Gastrocnemius medialis (tissue), 4 donors: ENCODE data around the gene OSTF1. TPM values are rescaled to one million over a fixed set of nuclear protein-coding genes. Genes with fewer than 3 reads are reported as not detected.

Experiments
- ATAC-seq, 2 donors: fragments of 150-250 bp; one replicate each; pipeline ENCODE4 v1.9.1; 2016
- DNase-seq, 2 donors: peaks; one replicate each; pipeline ENCODE4 v3.0.0-alpha.2; 2019
- H3K27ac ChIP-seq, 4 donors: fragments of 200-600 bp; sonication (generic); 1 replicate in 1 of 4; 2 replicates in 3 of 4; pipeline ENCODE4 v1.5.1; 2016 to 2018; ENCODE audit warnings: mild to moderate bottlenecking in 2 of 4, moderate library complexity in 1 of 4
- H3K27me3 ChIP-seq, 3 donors: fragments of 200-600 bp; sonication (generic) in 2 of 3; 1 replicate in 1 of 3; 2 replicates in 2 of 3; pipeline versions ENCODE4 v1.5.1 to v1.6.0; 2016 to 2019; ENCODE audit warnings: mild to moderate bottlenecking in 1 of 3, moderate library complexity in 1 of 3
- H3K36me3 ChIP-seq, 2 donors: fragments of 200-600 bp; sonication (generic) in 1 of 2; one replicate each; pipeline ENCODE4 v1.5.1; 2017 to 2018
- H3K4me1 ChIP-seq, 2 donors: fragments of 200-600 bp; sonication (generic) in 1 of 2; one replicate each; pipeline ENCODE4 v1.5.1; 2016 to 2017; ENCODE audit warnings: mild to moderate bottlenecking in 2 of 2
- H3K4me3 ChIP-seq, 4 donors: fragments of 200-600 bp; sonication (generic) in 3 of 4; 1 replicate in 1 of 4; 2 replicates in 3 of 4; pipeline ENCODE4 v1.5.1; 2016 to 2019; ENCODE audit warnings: mild to moderate bottlenecking in 2 of 4
- H3K9me3 ChIP-seq, 3 donors: fragments of 200-600 bp; sonication (generic) in 2 of 3; 1 replicate in 1 of 3; 2 replicates in 2 of 3; pipeline ENCODE4 v1.5.1; 2016 to 2019
- CTCF ChIP-seq, 5 experiments: fragments of 450-650 bp in 3 of 5; fragments of 200-600 bp in 2 of 5; sonication (generic) in 2 of 5; IDR thresholded peaks in 4 of 5; conservative IDR thresholded peaks in 1 of 5; 1 replicate in 4 of 5; 2 replicates in 1 of 5; pipeline ENCODE4 v1.5.1; 2016 to 2019; ENCODE audit warnings: antibody characterized with exemption in 5 of 5, mild to moderate bottlenecking in 3 of 5, moderate library complexity in 3 of 5
- POLR2A ChIP-seq, 2 donors: fragments of 450-650 bp; IDR thresholded peaks; one replicate each; pipeline ENCODE4 v1.6.1; 2017; ENCODE audit warnings: antibody characterized with exemption in 2 of 2, mild to moderate bottlenecking in 2 of 2, moderate library complexity in 2 of 2
- in situ Hi-C, 4 donors: fragments of 200-750 bp; cut with MboI; loops; one replicate each; pipeline versions ENCODE4 v1.15.0 to v1.8.0; 2017; ENCODE audit warnings: low sequenced_read_pairs in 4 of 4
- intact Hi-C: fragments of 100-400 bp; cut with DNase I; formaldehyde crosslinking; loops from one replicate; pipeline ENCODE4 v1.15.1; 2023; ENCODE audit warnings: low total_unique reads
- total RNA-seq, 4 donors: library from RNA; depleted of rRNA; stranded (reverse); fragments of >200 nt; gene quantifications; one replicate each; pipeline versions ENCODE4 v1.1.0 to v1.2.3, GENCODE V29; 2016

The OSTF1 gene
- total RNA-seq, 4 donors from 2014 or later: 5.2 to 9.8 (median 6.2) TPM

- H3K36me3 ChIP-seq: no peaks in the 10 kb centered on the region
- H3K4me1 ChIP-seq: peaks cover 0 to 13% of the 10 kb centered on the region in 2 donors
- no peak for ATAC-seq
- H3K4me3 ChIP-seq: no peak overlapping the region
- no peaks in the 10 kb centered on the region for H3K9me3 ChIP-seq
- in situ Hi-C loops (loop anchor here in 1 of 4 donors (10.0 kb wide), 1 partner anchor 61 kb away; the partner anchor contains the start of gene CARNMT1), intact Hi-C loops (loop anchor here (10.0 kb wide), 1 partner anchor 1309 kb away; the partner anchor contains the start of gene RFK)
- H3K27me3 ChIP-seq: no peaks in the 10 kb centered on the region
- peak overlapping the region in 2 of 4 donors; percentile 98 to 99 for H3K27ac ChIP-seq
- no peak for DNase-seq
- TF ChIP-seq POLR2A (IDR thresholded peaks at IDR 0.05): no peak
- TF ChIP-seq CTCF (IDR thresholded peaks at IDR 0.05 in 4 of 5, conservative IDR thresholded peaks at IDR 0.05 in 1 of 5): no peak
Measured at GRCh38 chr9:75085640-75086039, 2.7 kb upstream of the OSTF1 start.

- H3K27ac ChIP-seq: peak overlapping the region; percentile 89 to 99 (median 94)
- TF ChIP-seq POLR2A (IDR thresholded peaks at IDR 0.05) (no peak), CTCF (IDR thresholded peaks at IDR 0.05 in 4 of 5, conservative IDR thresholded peaks at IDR 0.05 in 1 of 5) (no peak)
- no peaks in the 10 kb centered on the region for H3K27me3 ChIP-seq
- no peaks in the 10 kb centered on the region for H3K36me3 ChIP-seq
- peak overlapping the region; percentile 80 to 97 (median 88) for H3K4me3 ChIP-seq
- H3K9me3 ChIP-seq: no peaks in the 10 kb centered on the region
- in situ Hi-C loops (loop anchor here in 1 of 4 donors (10.0 kb wide), 1 partner anchor 62 kb away; the partner anchor contains the start of gene CARNMT1), intact Hi-C loops (loop anchor here (10.0 kb wide), 1 partner anchor 1308 kb away; the partner anchor contains the start of gene RFK)
- ATAC-seq: no peak
- peaks cover 0 to 18% of the 10 kb centered on the region in 2 donors for H3K4me1 ChIP-seq
- peak in 1 of 2 donors; percentile 38 for DNase-seq
Measured at GRCh38 chr9:75086541-75087288, 1.6 kb upstream of the OSTF1 start.

GRCh38 chr9:75087289-75087823, 958 bp upstream of the OSTF1 start:
- ATAC-seq (peak; percentile 59 to 69), DNase-seq (peak; percentile 41 to 56)
- intact Hi-C loops (loop anchor here (10.0 kb wide), 1 partner anchor 1307 kb away; the partner anchor contains the start of gene RFK), in situ Hi-C loops (loop anchor here in 1 of 4 donors (10.0 kb wide), 1 partner anchor 63 kb away; the partner anchor contains the start of gene CARNMT1)
- Histone ChIP-seq H3K4me3 (peak overlapping the region; percentile 80 to 97 (median 88)), H3K36me3 (no peaks in the 10 kb centered on the region), H3K27ac (peak overlapping the region; percentile 89 to 99 (median 94)), H3K4me1 (peaks cover 0 to 20% of the 10 kb centered on the region in 2 donors), H3K9me3 (no peaks in the 10 kb centered on the region), H3K27me3 (no peaks in the 10 kb centered on the region)
- TF ChIP-seq CTCF (IDR thresholded peaks at IDR 0.05 in 4 of 5, conservative IDR thresholded peaks at IDR 0.05 in 1 of 5): no peak
- TF ChIP-seq POLR2A (IDR thresholded peaks at IDR 0.05): no peak

GRCh38 chr9:75088646-75089372, 495 bp downstream of the OSTF1 start:
- H3K9me3 ChIP-seq: no peaks in the 10 kb centered on the region
- peaks cover 0 to 20% of the 10 kb centered on the region in 2 donors for H3K4me1 ChIP-seq
- DNase-seq (peak; percentile 25 to 51), ATAC-seq (peak; percentile 12 to 23)
- H3K4me3 ChIP-seq: peak overlapping the region; percentile 79 to 97 (median 90)
- intact Hi-C loops (loop anchor here (1.0 to 10.0 kb wide), 3 partner anchors 61 to 1306 kb away; partner anchors contain the start of genes C9orf40, CARNMT1 and RFK), in situ Hi-C loops (loop anchor here in 1 of 4 donors (10.0 kb wide), 1 partner anchor 64 kb away; the partner anchor contains the start of gene CARNMT1)
- no peak for TF ChIP-seq POLR2A (IDR thresholded peaks at IDR 0.05)
- TF ChIP-seq CTCF (IDR thresholded peaks at IDR 0.05 in 4 of 5, conservative IDR thresholded peaks at IDR 0.05 in 1 of 5): peak in 4 of 5 experiments; percentile 18 to 54 (median 44)
- H3K27me3 ChIP-seq: no peaks in the 10 kb centered on the region
- no peaks in the 10 kb centered on the region for H3K36me3 ChIP-seq
- peak overlapping the region; percentile 89 to 99 (median 94) for H3K27ac ChIP-seq
